ENCODE results near the gene MEGF11. TPM values are rescaled to one million over a fixed set of nuclear protein-coding genes. Genes with fewer than 3 reads are reported as not detected.

MEGF11 gene
- total RNA-seq, 1 experiment from 2014 or later = 2.3 TPM

DNA sequence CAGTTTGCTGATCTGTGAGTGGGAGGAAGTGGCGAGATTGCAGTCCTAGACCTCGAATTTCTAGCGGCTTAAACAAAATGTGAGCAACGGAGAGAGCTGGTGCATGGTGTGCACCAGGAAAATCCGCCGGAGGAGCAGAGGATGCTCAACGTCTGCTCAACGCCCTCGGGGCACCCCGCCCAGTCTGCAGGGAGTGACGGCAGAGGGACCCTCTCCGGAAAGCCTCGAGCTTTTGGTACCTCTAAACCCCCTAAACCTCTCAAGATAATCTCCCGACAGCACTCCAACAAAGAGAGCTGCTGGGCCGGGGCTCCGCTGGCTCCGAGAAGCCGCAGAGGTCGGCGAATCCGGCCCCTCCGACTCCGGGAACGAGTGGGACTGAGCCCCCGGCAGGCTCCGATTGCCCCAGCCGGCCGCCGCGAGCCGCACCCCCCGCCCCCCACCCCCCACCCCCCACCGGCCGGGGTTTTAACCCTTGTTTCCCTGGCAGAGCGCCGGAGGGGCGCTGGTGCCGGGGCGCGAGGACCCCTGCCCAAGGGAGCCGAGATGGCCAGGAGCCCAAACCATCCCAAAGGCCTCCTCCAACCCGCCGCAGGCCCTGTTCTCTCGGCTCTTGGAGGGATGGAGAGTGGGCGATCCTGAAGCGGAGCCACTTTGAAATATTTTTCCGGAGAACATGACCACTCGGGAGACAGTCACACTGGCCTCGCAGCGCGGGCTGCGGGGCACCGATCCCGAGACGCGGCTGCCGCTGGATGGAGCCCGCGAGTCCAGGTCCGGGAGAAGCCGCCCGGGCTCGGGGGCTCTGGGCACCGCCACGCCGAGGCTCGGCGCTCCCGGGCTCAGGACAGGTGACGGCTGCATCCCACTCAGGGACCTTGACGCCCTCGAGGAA, 1.5 kb downstream of the MEGF11 start:
- RAD21 ChIA-PET (ENCODE audit: low non-redundant PET in 1 of 2, low total read pairs in 2 of 2, uncharacterized antibody in 2 of 2, unreplicated experiment in 2 of 2) = no interaction called here
- ATAC-seq (peak; percentile 87), DNase-seq (ENCODE audit: low read depth, low spot score) (peak; percentile 27)
- CTCF ChIA-PET = no interaction called here
- Histone ChIP-seq H4K20me1 (ENCODE audit: insufficient read depth) (no peaks in the 10 kb centered on the region), H3K27ac (ENCODE audit: low read depth, low read length) (no peak overlapping the region), H2AFZ (ENCODE audit: low read depth, low read length, poor library complexity, severe bottlenecking) (peak overlapping the region; percentile 95), H3K9me3 (ENCODE audit: control insufficient read depth in 1 of 2, insufficient read depth in 1 of 2, low read depth in 1 of 2, low read length in 2 of 2) (no peaks in the 10 kb centered on the region), H3K9me2 (ENCODE audit: insufficient read depth) (no peaks in the 10 kb centered on the region), H3K9ac (ENCODE audit: low read length) (peak overlapping the region; percentile 58), H3K4me1 (ENCODE audit: control insufficient read depth in 1 of 2, insufficient read depth in 2 of 2, low read length in 2 of 2) (peaks cover 0 to 20% of the 10 kb centered on the region in 2 experiments; a peak in 2 of 4 replicates), H3K36me3 (ENCODE audit: control insufficient read depth in 1 of 2, insufficient read depth in 2 of 2, low read length in 2 of 2) (no peaks in the 10 kb centered on the region), H3K4me2 (ENCODE audit: low read length) (peak overlapping the region; percentile 100), H3K4me3 (replicated peaks in 1 of 2; ENCODE audit: low read depth in 1 of 2, low read length in 2 of 2) (peak overlapping the region; percentile 65 to 78), H3K79me2 (ENCODE audit: insufficient read depth, low read length) (no peaks in the 10 kb centered on the region), H3K27me3 (ENCODE audit: insufficient read depth, low read length) (peaks cover 3% of the 10 kb centered on the region; the same call in 1 of the 2 replicates)
- TF ChIP-seq EGR1 (IDR thresholded peaks at IDR 0.05; ENCODE audit: low read depth) (no peak), MAX (IDR thresholded peaks at IDR 0.05) (peak; percentile 47; the same call in 1 of the 2 replicates), RAD21 (IDR thresholded peaks at IDR 0.05; ENCODE audit: low read depth) (peak; percentile 57)
- TF ChIP-seq, protein P1, sequence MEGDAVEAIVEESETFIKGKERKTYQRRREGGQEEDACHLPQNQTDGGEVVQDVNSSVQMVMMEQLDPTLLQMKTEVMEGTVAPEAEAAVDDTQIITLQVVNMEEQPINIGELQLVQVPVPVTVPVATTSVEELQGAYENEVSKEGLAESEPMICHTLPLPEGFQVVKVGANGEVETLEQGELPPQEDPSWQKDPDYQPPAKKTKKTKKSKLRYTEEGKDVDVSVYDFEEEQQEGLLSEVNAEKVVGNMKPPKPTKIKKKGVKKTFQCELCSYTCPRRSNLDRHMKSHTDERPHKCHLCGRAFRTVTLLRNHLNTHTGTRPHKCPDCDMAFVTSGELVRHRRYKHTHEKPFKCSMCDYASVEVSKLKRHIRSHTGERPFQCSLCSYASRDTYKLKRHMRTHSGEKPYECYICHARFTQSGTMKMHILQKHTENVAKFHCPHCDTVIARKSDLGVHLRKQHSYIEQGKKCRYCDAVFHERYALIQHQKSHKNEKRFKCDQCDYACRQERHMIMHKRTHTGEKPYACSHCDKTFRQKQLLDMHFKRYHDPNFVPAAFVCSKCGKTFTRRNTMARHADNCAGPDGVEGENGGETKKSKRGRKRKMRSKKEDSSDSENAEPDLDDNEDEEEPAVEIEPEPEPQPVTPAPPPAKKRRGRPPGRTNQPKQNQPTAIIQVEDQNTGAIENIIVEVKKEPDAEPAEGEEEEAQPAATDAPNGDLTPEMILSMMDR (IDR thresholded peaks at IDR 0.05 in 2 of 3, conservative IDR thresholded peaks at IDR 0.05 in 1 of 3; ENCODE audit: borderline replicate concordance in 1 of 3, insufficient read depth in 1 of 3, low read depth in 2 of 3, low read length in 2 of 3) = peak; percentile 54 to 89 (median 70); a peak in 5 of 6 replicates
- intact Hi-C loops (cut with micrococcal nuclease) = loop anchor here (2.0 to 5.0 kb wide), 2 partner anchors 35 to 247 kb away; no protein-coding TSS in a partner anchor
- BruUV-seq (replicated peaks) = no TSS peak
- POLR2A ChIA-PET = no interaction called here
